ENCODE results near the gene UBIAD1. TPM values are rescaled to one million over a fixed set of nuclear protein-coding genes. Genes with fewer than 3 reads are reported as not detected.

UBIAD1 gene
- total and polyA plus RNA-seq, 9 of the 15 experiments (the other 6 are each of a cell fraction or from before 2014, with no cell fraction given) = 6.2 to 34.3 (median 22.3) TPM

GRCh38 chr1:11272832-11273594 is at the start of gene UBIAD1 (continued):
- TF ChIP-seq SNAPC5 (CRISPR knock-in tag; IDR thresholded peaks at IDR 0.05) = no peak
- TF ChIP-seq ESRRA (IDR thresholded peaks at IDR 0.05; ENCODE audit: borderline replicate concordance, low read depth) = peak; percentile 83
- no peak for TF ChIP-seq SRSF1 (IDR thresholded peaks at IDR 0.05; ENCODE audit: low read depth, low read length)
- peak; percentile 56; the same call in 1 of the 2 replicates for TF ChIP-seq CBX1 (IDR thresholded peaks at IDR 0.05; ENCODE audit: low read depth)
- no peak for TF ChIP-seq PHTF2 (CRISPR knock-in tag; IDR thresholded peaks at IDR 0.05)
- TF ChIP-seq, protein P1, sequence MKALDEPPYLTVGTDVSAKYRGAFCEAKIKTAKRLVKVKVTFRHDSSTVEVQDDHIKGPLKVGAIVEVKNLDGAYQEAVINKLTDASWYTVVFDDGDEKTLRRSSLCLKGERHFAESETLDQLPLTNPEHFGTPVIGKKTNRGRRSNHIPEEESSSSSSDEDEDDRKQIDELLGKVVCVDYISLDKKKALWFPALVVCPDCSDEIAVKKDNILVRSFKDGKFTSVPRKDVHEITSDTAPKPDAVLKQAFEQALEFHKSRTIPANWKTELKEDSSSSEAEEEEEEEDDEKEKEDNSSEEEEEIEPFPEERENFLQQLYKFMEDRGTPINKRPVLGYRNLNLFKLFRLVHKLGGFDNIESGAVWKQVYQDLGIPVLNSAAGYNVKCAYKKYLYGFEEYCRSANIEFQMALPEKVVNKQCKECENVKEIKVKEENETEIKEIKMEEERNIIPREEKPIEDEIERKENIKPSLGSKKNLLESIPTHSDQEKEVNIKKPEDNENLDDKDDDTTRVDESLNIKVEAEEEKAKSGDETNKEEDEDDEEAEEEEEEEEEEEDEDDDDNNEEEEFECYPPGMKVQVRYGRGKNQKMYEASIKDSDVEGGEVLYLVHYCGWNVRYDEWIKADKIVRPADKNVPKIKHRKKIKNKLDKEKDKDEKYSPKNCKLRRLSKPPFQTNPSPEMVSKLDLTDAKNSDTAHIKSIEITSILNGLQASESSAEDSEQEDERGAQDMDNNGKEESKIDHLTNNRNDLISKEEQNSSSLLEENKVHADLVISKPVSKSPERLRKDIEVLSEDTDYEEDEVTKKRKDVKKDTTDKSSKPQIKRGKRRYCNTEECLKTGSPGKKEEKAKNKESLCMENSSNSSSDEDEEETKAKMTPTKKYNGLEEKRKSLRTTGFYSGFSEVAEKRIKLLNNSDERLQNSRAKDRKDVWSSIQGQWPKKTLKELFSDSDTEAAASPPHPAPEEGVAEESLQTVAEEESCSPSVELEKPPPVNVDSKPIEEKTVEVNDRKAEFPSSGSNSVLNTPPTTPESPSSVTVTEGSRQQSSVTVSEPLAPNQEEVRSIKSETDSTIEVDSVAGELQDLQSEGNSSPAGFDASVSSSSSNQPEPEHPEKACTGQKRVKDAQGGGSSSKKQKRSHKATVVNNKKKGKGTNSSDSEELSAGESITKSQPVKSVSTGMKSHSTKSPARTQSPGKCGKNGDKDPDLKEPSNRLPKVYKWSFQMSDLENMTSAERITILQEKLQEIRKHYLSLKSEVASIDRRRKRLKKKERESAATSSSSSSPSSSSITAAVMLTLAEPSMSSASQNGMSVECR (CRISPR knock-in tag; IDR thresholded peaks at IDR 0.05) = peak; percentile 97
- TF ChIP-seq ZBTB5 (IDR thresholded peaks at IDR 0.05) = no peak
- TF ChIP-seq U2AF1 (optimal IDR thresholded peaks at IDR 0.05; ENCODE audit: low read depth, low read length) = no peak
- TF ChIP-seq PRPF4 (IDR thresholded peaks at IDR 0.05; ENCODE audit: insufficient read depth, low read depth, low read length, poor library complexity, severe bottlenecking) = peak; percentile 54
- TF ChIP-seq ZNF263 (CRISPR knock-in tag; IDR thresholded peaks at IDR 0.05; ENCODE audit: borderline replicate concordance) = peak; percentile 69; the same call in 1 of the 2 replicates
- no peak for TF ChIP-seq BMI1 (IDR thresholded peaks at IDR 0.05; ENCODE audit: low read length)
- TF ChIP-seq KAT8 (IDR thresholded peaks at IDR 0.05; ENCODE audit: low read depth) = 0 out of 2 replicates have a peak, but pooled peaks have one; percentile 45
- no peak for TF ChIP-seq TCF7 (IDR thresholded peaks at IDR 0.05; ENCODE audit: borderline replicate concordance)
- TF ChIP-seq RNF219 (CRISPR knock-in tag; IDR thresholded peaks at IDR 0.05) = no peak
- TF ChIP-seq ETV1 (tag; conservative IDR thresholded peaks at IDR 0.05; ENCODE audit: low read depth) = peak; percentile 83
- TF ChIP-seq, protein P2, sequence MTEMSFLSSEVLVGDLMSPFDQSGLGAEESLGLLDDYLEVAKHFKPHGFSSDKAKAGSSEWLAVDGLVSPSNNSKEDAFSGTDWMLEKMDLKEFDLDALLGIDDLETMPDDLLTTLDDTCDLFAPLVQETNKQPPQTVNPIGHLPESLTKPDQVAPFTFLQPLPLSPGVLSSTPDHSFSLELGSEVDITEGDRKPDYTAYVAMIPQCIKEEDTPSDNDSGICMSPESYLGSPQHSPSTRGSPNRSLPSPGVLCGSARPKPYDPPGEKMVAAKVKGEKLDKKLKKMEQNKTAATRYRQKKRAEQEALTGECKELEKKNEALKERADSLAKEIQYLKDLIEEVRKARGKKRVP (CRISPR knock-in tag; IDR thresholded peaks at IDR 0.05) = 0 out of 2 replicates have a peak, but pooled peaks have one; percentile 27
- no peak for TF ChIP-seq ZNF444 (CRISPR knock-in tag; IDR thresholded peaks at IDR 0.05)
- TF ChIP-seq ZNF282 (CRISPR knock-in tag; IDR thresholded peaks at IDR 0.05) = peak; percentile 97
